Type B pancreatic cell (in vitro differentiated cells): ENCODE results near the gene ABCA3. TPM values are rescaled to one million over a fixed set of nuclear protein-coding genes. Genes with fewer than 3 reads are reported as not detected.

Experiments
- DNase-seq: peaks from one replicate; pipeline ENCODE4 v3.0.0; 2021; ENCODE audit warnings: mixed read lengths; ENCODE audit not compliant: unreplicated experiment; ENCODE audit errors: extremely low spot score
- H3K27ac Mint-ChIP-seq: 2 replicates; pipeline ENCODE4 v1.8.0; 2021; ENCODE audit warnings: mild to moderate bottlenecking, mixed read lengths
- H3K27me3 Mint-ChIP-seq: 2 replicates; pipeline ENCODE4 v1.8.0; 2021; ENCODE audit warnings: mixed read lengths
- H3K36me3 Mint-ChIP-seq: 2 replicates; pipeline ENCODE4 v1.8.0; 2021; ENCODE audit warnings: mixed read lengths
- H3K4me1 Mint-ChIP-seq: one replicate; pipeline ENCODE4 v1.8.0; 2021; ENCODE audit warnings: mixed read lengths; ENCODE audit not compliant: unreplicated experiment
- H3K4me3 Mint-ChIP-seq: 2 replicates; pipeline ENCODE4 v1.8.0; 2021; ENCODE audit warnings: mild to moderate bottlenecking, mixed read lengths
- H3K9me3 Mint-ChIP-seq: 2 replicates; pipeline ENCODE4 v1.8.0; 2021; ENCODE audit warnings: mixed read lengths
- CTCF ChIP-seq: fragments of 200-600 bp; sonication (generic); conservative IDR thresholded peaks from 2 replicates; pipeline ENCODE4 v1.5.0; 2021; ENCODE audit warnings: antibody characterized with exemption, mild to moderate bottlenecking
- total RNA-seq: library from RNA; stranded (reverse); gene quantifications from 2 replicates; pipeline ENCODE4 v1.2.1, GENCODE V29; 2021; ENCODE audit warnings: low replicate concordance

Gene ABCA3
- total RNA-seq, 1 donor from 2014 or later = 10.5 TPM

DNA sequence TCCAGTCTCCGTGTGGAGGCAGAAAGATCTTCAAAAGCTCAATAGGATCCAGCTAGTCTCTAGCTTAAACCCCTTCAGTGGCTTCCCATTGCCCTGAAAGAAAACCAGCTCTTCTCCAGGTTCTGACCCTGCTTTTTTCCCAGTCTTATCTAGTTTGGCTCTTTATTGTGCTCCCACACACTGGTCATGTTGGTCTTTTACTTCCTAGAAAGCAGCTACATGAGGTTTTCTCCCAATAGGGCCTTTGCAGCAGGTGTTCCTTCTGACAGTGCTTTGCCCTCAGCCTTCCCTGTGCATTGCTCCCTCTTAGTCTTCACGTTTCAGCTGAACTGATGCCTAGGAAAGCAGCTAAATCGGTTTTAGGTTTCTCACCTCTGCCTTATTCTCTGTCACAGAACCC, 21.7 kb upstream of the ABCA3 start:
- H3K4me3 Mint-ChIP-seq = no peak overlapping the region
- H3K27me3 Mint-ChIP-seq = peaks cover 52% of the 10 kb centered on the region
- no peaks in the 10 kb centered on the region for H3K36me3 Mint-ChIP-seq
- DNase-seq = no peak
- peaks cover 4% of the 10 kb centered on the region for H3K9me3 Mint-ChIP-seq
- peaks cover 5% of the 10 kb centered on the region for H3K4me1 Mint-ChIP-seq
- TF ChIP-seq CTCF = no peak
- H3K27ac Mint-ChIP-seq = no peak overlapping the region

DNA sequence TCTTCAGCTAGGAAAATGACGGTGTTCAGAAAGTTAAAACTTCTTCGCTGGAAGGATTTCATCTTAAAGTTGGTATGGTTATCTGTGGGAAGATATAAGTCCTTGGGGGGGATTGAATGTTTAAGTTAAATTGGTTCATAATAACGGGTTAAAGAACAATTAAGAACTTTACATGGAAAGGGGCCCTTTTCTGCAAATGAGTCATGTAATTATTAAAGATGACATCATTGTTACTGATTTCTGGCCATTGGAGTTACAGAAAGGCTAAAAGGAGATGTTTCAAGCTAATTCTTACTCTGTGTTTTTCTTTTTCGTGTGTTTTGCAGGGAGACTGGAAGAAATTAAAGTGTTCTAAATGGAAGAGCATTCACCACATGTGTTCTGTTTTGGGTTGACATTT, 20.6 kb upstream of the ABCA3 start:
- Mint-ChIP-seq H3K27ac (no peak overlapping the region), H3K4me3 (no peak overlapping the region), H3K36me3 (no peaks in the 10 kb centered on the region), H3K9me3 (peaks cover 4% of the 10 kb centered on the region), H3K4me1 (peaks cover 5% of the 10 kb centered on the region), H3K27me3 (peaks cover 47% of the 10 kb centered on the region)
- no peak for TF ChIP-seq CTCF
- DNase-seq = no peak

GRCh38 chr16:2359919-2360318, 19.4 kb upstream of the ABCA3 start:
- H3K4me1 Mint-ChIP-seq = no peaks in the 10 kb centered on the region
- peaks cover 41% of the 10 kb centered on the region for H3K27me3 Mint-ChIP-seq
- no peak overlapping the region for H3K4me3 Mint-ChIP-seq

DNA sequence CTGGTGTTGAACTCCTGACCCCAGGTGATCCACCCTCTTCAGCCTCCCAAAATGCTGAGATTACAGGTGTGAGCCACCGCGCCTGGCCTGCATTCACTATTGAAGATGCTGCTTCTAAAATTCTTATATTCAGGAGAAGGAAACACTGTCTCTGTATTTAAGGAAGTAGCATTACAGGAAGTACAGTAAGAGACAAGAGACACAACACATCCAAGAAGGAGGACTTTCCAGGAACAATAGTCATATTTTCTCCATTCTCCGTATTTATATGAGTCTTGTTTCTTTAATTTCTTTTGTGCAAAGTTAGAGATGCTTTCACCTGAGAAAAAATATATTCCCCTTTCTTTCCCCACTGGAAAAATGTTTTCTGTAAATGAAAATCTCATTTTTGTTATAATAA, 18.3 kb upstream of the ABCA3 start:
- DNase-seq = no peak
- no peak overlapping the region for H3K4me3 Mint-ChIP-seq
- TF ChIP-seq CTCF = no peak
- H3K27me3 Mint-ChIP-seq = peaks cover 47% of the 10 kb centered on the region
- peaks cover 4% of the 10 kb centered on the region for H3K9me3 Mint-ChIP-seq
- H3K36me3 Mint-ChIP-seq = no peaks in the 10 kb centered on the region
- no peaks in the 10 kb centered on the region for H3K4me1 Mint-ChIP-seq
- no peak overlapping the region for H3K27ac Mint-ChIP-seq

More at GRCh38 chr16:2359919-2360318, 19.4 kb upstream of the ABCA3 start:
- no peak for TF ChIP-seq CTCF
- Mint-ChIP-seq H3K9me3 (peaks cover 4% of the 10 kb centered on the region), H3K27ac (no peak overlapping the region), H3K36me3 (no peaks in the 10 kb centered on the region)
- DNase-seq = no peak

DNA sequence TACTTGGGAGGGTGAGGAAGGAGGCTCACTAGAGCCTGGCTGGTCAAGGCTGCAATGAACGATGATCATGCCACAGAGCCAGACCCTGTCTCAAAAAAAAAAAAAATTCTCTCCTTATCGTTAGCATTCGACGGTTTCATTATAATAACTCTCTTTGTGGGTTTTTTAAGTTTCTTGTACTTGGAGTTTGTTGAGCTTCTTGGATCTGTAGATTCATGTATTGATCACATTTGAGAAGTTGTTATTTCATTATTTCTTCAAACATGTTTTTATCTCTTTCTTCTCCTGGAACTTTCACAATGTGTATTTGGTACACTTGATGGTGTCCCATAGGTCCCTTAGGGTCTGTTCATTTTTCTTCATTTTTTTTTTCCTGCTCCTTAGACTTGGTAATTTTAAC, 16.8 kb upstream of the ABCA3 start:
- DNase-seq = no peak
- H3K27me3 Mint-ChIP-seq = peaks cover 55% of the 10 kb centered on the region
- no peaks in the 10 kb centered on the region for H3K4me1 Mint-ChIP-seq
- no peak overlapping the region for H3K4me3 Mint-ChIP-seq
- no peak for TF ChIP-seq CTCF
- no peak overlapping the region for H3K27ac Mint-ChIP-seq
- H3K36me3 Mint-ChIP-seq = no peaks in the 10 kb centered on the region
- peaks cover 4% of the 10 kb centered on the region for H3K9me3 Mint-ChIP-seq

GRCh38 chr16:2350500-2350899, 10.0 kb upstream of the ABCA3 start:
- Mint-ChIP-seq H3K36me3 (no peaks in the 10 kb centered on the region), H3K9me3 (no peaks in the 10 kb centered on the region), H3K27me3 (peaks cover 52% of the 10 kb centered on the region), H3K27ac (no peak overlapping the region), H3K4me1 (no peaks in the 10 kb centered on the region), H3K4me3 (no peak overlapping the region)
- TF ChIP-seq CTCF = no peak
- DNase-seq = no peak
